Small intestine (tissue), 16 donors: Measurements from ENCODE around the gene GRB2. TPM values are rescaled to one million over a fixed set of nuclear protein-coding genes. Genes with fewer than 3 reads are reported as not detected.
"Not testable (repeated sequence)": the region's sequence is repeated elsewhere in the genome, so short reads cannot be mapped to it uniquely, and the experiment has no call there.

Source experiments
- DNase-seq, 2 donors: peaks; one replicate each; pipeline versions ENCODE4 v3.0.0 to v3.0.0-alpha.2; 2013
- FAIRE-seq: peaks from 2 replicates; lab custom pipeline; 2012; peaks lifted over from hg19 to GRCh38; lab: Jason Lieb, UNC
- H3K27ac ChIP-seq, 3 donors: one replicate each; pipeline ENCODE4 v1.5.1; 2013; ENCODE audit warnings: low read length in 2 of 3, mild to moderate bottlenecking in 2 of 3, control low read depth in 1 of 3, inconsistent platforms in 1 of 3, low read depth in 1 of 3, moderate library complexity in 1 of 3
- H3K27me3 ChIP-seq, 3 donors: one replicate each; pipeline ENCODE4 v1.6.1; 2013; ENCODE audit warnings: low read length in 3 of 3, inconsistent platforms in 1 of 3; ENCODE audit not compliant: control insufficient read depth in 3 of 3, insufficient read depth in 3 of 3
- H3K36me3 ChIP-seq, 3 donors: one replicate each; pipeline ENCODE4 v1.6.1; 2013; ENCODE audit warnings: low read length in 3 of 3, inconsistent platforms in 1 of 3, low read depth in 1 of 3, mild to moderate bottlenecking in 1 of 3, moderate library complexity in 1 of 3; ENCODE audit not compliant: control insufficient read depth in 3 of 3, insufficient read depth in 2 of 3
- H3K4me1 ChIP-seq, 3 donors: one replicate each; pipeline ENCODE4 v1.6.1; 2013; ENCODE audit warnings: low read length in 2 of 3, inconsistent platforms in 1 of 3, low read depth in 1 of 3, mild to moderate bottlenecking in 1 of 3, moderate library complexity in 1 of 3; ENCODE audit not compliant: control insufficient read depth in 3 of 3, insufficient read depth in 2 of 3
- H3K4me3 ChIP-seq, 3 donors: one replicate each; pipeline ENCODE4 v1.5.1; 2013; ENCODE audit warnings: low read length in 3 of 3, control low read depth in 1 of 3, inconsistent platforms in 1 of 3, low read depth in 1 of 3, mild to moderate bottlenecking in 1 of 3, moderate library complexity in 1 of 3
- H3K9me3 ChIP-seq, 2 donors: one replicate each; pipeline ENCODE4 v1.6.1; 2013; ENCODE audit warnings: low read depth in 1 of 2, low read length in 1 of 2; ENCODE audit not compliant: control insufficient read depth in 2 of 2, insufficient read depth in 1 of 2
- WGBS, 3 donors: extraction: QIAGEN DNeasy Blood & Tissue Kit; methylation state at CpG; one replicate each; pipeline ENCODE4 v1.1.7; 2013; 5-methylcytosine and 5-hydroxymethylcytosine counted together
- long read RNA-seq, 10 donors: transcript quantifications; one replicate each; lab custom pipeline, GENCODE V29; 2026
- polyA plus RNA-seq, 4 donors: library from polyadenylated mRNA; stranded (reverse) in 3 of 4; unstranded in 1 of 4; fragments of 200-250 nt in 3 of 4; fragments of 120-200 nt in 1 of 4; gene quantifications; one replicate each; pipeline versions ENCODE4 v1.2.1 to v1.2.3, GENCODE V29; 2013
- donor health status: healthy with polysubstance abuse.
- donor health status: control.
- donor health status: control.
- donor health status: Bipolar disorder and iron deficiency.
- donor health status: healthy.

The GRB2 gene
- 10 to 100 TPM; 65.6 to 73.5 (median 68.0) TPM for polyA plus RNA-seq
- long read RNA-seq, donor 1: 0 reads
- long read RNA-seq, donor 2, transcript GRB2-202 (6 exons, 3,248 nt): major isoform, 10 of 13 reads
- long read RNA-seq, donor 2, partial matches to known transcripts: 0 of 13 reads
- long read RNA-seq, donor 2, other reads (novel, unspliced or antisense): 0 of 13 reads
- long read RNA-seq, donor 3, transcript GRB2-205 (5 exons, 3,182 nt): minor isoform, 6 of 479 reads
- long read RNA-seq, donor 3, transcript GRB2-202 (6 exons, 3,248 nt): major isoform, 11 of 479 reads
- long read RNA-seq, donor 3, partial matches to known transcripts: 451 of 479 reads
- long read RNA-seq, donor 3, other reads (novel, unspliced or antisense): 11 of 479 reads
- long read RNA-seq, donor 4: 0 reads
- long read RNA-seq, donor 5, transcript GRB2-202 (6 exons, 3,248 nt): major isoform, 5 of 50 reads
- long read RNA-seq, donor 5, partial matches to known transcripts: 44 of 50 reads
- long read RNA-seq, donor 5, other reads (novel, unspliced or antisense): 0 of 50 reads
- long read RNA-seq, donor 6, transcript GRB2-202 (6 exons, 3,248 nt): major isoform, 25 of 40 reads
- long read RNA-seq, donor 6, transcript GRB2-205 (5 exons, 3,182 nt): minor isoform, 6 of 40 reads
- long read RNA-seq, donor 6, partial matches to known transcripts: 9 of 40 reads
- long read RNA-seq, donor 6, other reads (novel, unspliced or antisense): 0 of 40 reads
- long read RNA-seq, donor 7, transcript GRB2-205 (5 exons, 3,182 nt): minor isoform, 13 of 50 reads
- long read RNA-seq, donor 7, transcript GRB2-202 (6 exons, 3,248 nt): major isoform, 23 of 50 reads
- long read RNA-seq, donor 7, partial matches to known transcripts: 13 of 50 reads
- long read RNA-seq, donor 7, other reads (novel, unspliced or antisense): 0 of 50 reads
- long read RNA-seq, donor 8, partial matches to known transcripts: 0 of 2 reads
- long read RNA-seq, donor 8, other reads (novel, unspliced or antisense): 0 of 2 reads
- long read RNA-seq, donor 9, transcript GRB2-202 (6 exons, 3,248 nt): major isoform, 6 of 21 reads
- long read RNA-seq, donor 9, partial matches to known transcripts: 12 of 21 reads
- long read RNA-seq, donor 9, other reads (novel, unspliced or antisense): 0 of 21 reads
- long read RNA-seq, donor 10, transcript GRB2-202 (6 exons, 3,248 nt): major isoform, 14 of 34 reads
- long read RNA-seq, donor 10, transcript GRB2-205 (5 exons, 3,182 nt): minor isoform, 13 of 34 reads
- long read RNA-seq, donor 10, partial matches to known transcripts: 7 of 34 reads
- long read RNA-seq, donor 10, other reads (novel, unspliced or antisense): 0 of 34 reads

- peak; percentile 98 for DNase-seq
- Histone ChIP-seq H3K9me3 (no peaks in the 10 kb centered on the region), H3K4me1 (peaks cover 0 to 11% (median 2%) of the 10 kb centered on the region in 3 donors), H3K27me3 (no peaks in the 10 kb centered on the region), H3K36me3 (peaks cover 0 to under 1% (median 0%) of the 10 kb centered on the region in 3 donors), H3K4me3 (peak within 1 kb of the TSS; percentile 95 to 100 (median 95)), H3K27ac (peak within 1 kb of the TSS; percentile 53 to 97 (median 85))
- WGBS, 3 donors: 0 to 1% (median 0%) methylated on average over 54 to 74 of the region's 74 CpGs
- FAIRE-seq: no peak
Observed at GRCh38 chr17:75405365-75406221, at the start of gene GRB2. TSS of gene GRB2 (minus strand) at chr17:75405678. CDS start at chr17:75393628, 12,050 bp downstream.

GRCh38 chr17:75454672-75455071 is 49.2 kb upstream of the GRB2 start:
- not testable (repeated sequence) for FAIRE-seq
- 85 to 97% (median 93%) methylated on average over 3 of the region's 3 CpGs for WGBS, 3 donors
- H3K27ac ChIP-seq: peak overlapping the region in 1 of 3 donors; percentile 93

GRCh38 chr17:75454193-75454592 is 48.7 kb upstream of the GRB2 start:
- Histone ChIP-seq H3K27me3 (no peaks in the 10 kb centered on the region), H3K36me3 (no peaks in the 10 kb centered on the region), H3K9me3 (peaks cover 0 to 6% of the 10 kb centered on the region in 2 donors), H3K4me3 (no peak overlapping the region), H3K4me1 (peaks cover 0 to 30% (median 11%) of the 10 kb centered on the region in 3 donors), H3K27ac (peak overlapping the region in 2 of 3 donors; percentile 16 to 27)
- DNase-seq (no peak), FAIRE-seq (no peak)

More at GRCh38 chr17:75454672-75455071, 49.2 kb upstream of the GRB2 start:
- not testable (repeated sequence) for DNase-seq, H3K9me3 ChIP-seq, H3K4me3 ChIP-seq, H3K36me3 ChIP-seq, H3K27me3 ChIP-seq
- peaks cover under 1 to 35% (median 13%) of the 10 kb centered on the region in 3 donors for H3K4me1 ChIP-seq

- Histone ChIP-seq H3K4me1 (peaks cover 0 to 7% (median under 1%) of the 10 kb centered on the region in 3 donors), H3K4me3 (no peak overlapping the region), H3K27me3 (no peaks in the 10 kb centered on the region), H3K36me3 (no peaks in the 10 kb centered on the region), H3K27ac (no peak overlapping the region), H3K9me3 (peaks cover 0 to 6% of the 10 kb centered on the region in 2 donors)
- DNase-seq (no peak), FAIRE-seq (no peak)
- 81 to 90% (median 85%) methylated on average over 4 of the region's 4 CpGs for WGBS, 3 donors
Observed at GRCh38 chr17:75450270-75450669, 44.8 kb upstream of the GRB2 start.

DNA sequence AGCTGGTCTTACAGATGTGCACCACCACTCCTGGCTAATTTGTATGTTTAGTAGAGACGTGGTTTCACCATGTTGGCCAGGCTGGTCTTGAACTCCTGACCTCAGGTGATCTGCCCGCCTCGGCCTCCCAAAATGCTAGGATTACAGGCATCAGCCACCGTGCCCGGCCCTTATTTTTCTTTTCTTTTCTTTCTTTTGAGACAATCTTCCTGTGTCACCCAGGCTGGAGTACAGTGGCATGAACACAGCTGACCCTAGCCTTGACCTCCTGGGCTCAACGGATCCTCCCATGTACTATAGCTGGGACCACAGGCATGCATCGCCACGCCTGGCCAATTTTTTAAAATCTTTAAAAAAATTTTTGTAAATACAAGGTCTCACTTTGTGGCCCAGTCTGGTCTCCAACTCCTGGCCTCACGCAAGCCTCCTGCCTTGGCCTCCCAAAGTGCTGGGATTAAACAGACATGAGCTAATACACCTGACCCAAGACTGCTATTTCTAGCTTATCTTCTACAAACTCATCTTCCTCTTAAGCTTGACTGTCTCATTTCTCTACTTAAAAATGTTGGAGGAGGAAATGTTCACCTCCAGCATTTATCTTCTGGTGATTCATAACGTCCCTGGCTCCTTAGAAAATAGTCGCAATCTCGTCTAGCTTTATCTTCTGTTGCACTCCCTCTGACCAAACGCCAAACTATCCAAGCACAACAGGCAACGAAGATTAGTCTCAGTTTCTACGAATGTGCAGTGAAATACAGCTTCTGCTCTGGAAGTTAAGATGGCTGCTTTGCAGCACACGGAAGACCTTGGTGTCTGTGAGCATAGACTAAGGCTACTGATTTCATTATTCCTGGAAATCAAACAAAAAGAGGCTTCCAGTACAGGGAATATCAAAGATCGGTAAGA is 42.7 kb upstream of the GRB2 start:
- Histone ChIP-seq H3K27me3 (no peaks in the 10 kb centered on the region), H3K4me1 (peaks cover 0 to 4% (median 0%) of the 10 kb centered on the region in 3 donors), H3K36me3 (no peaks in the 10 kb centered on the region), H3K27ac (no peak overlapping the region), H3K4me3 (no peak overlapping the region), H3K9me3 (no peaks in the 10 kb centered on the region)
- DNase-seq: peak in 1 of 2 donors; percentile 38
- WGBS, 3 donors: 66 to 77% (median 72%) methylated on average over 17 of the region's 17 CpGs
- no peak for FAIRE-seq

DNA sequence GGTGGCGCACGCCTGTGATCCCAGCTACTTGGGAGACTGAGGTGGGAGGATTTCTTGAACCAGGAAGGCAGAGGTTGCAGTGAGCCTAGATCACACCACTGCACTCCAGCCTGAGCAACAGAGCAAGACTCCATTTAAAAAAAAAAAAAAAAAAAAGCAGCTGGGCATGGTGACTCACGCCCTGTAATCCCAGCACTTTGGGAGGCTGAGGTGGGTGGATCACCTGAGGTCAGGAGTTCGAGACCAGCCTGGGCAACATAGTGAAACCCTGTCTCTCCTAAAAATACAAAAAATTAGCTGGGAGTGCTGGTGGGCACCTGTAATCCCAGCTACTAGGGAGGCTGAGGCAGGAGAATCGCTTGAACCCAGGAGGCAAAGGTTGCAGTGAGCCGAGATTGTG is 40.4 kb upstream of the GRB2 start:
- not testable (repeated sequence) for H3K36me3 ChIP-seq, H3K27me3 ChIP-seq, H3K4me1 ChIP-seq, FAIRE-seq, H3K4me3 ChIP-seq, H3K9me3 ChIP-seq, H3K27ac ChIP-seq, DNase-seq
- 80 to 90% (median 88%) methylated on average over 5 to 6 of the region's 6 CpGs for WGBS, 3 donors

GRCh38 chr17:75445296-75445695 is 39.8 kb upstream of the GRB2 start:
- no peak for DNase-seq
- Histone ChIP-seq H3K36me3 (peaks cover 0 to 2% (median 0%) of the 10 kb centered on the region in 3 donors), H3K4me3 (no peak overlapping the region), H3K4me1 (no peaks in the 10 kb centered on the region), H3K27ac (peak overlapping the region in 1 of 3 donors; percentile 24), H3K27me3 (no peaks in the 10 kb centered on the region), H3K9me3 (no peaks in the 10 kb centered on the region)
- no peak for FAIRE-seq
- WGBS, 3 donors: 85% methylated on average over 3 of the region's 3 CpGs
